HepG2 (cell line): ENCODE measurements around the gene EPHX1. TPM values are rescaled to one million over a fixed set of nuclear protein-coding genes. Genes with fewer than 3 reads are reported as not detected.

Source experiments
- ATAC-seq: fragments of 200-7000 bp; cut with Tn5 transposase; 3 replicates; pipeline ENCODE4 v1.9.1; 2020; ENCODE audit warnings: mild to moderate bottlenecking, moderate library complexity
- BruUV-seq: library from RNA; stranded (reverse); fragments of 400-500 nt; replicated peaks from 2 replicates; lab custom pipeline; 2021; lab: Mats Ljungman, UMichigan
- CTCF ChIA-PET: fragments of 300-600 bp; formaldehyde crosslinking; extraction: SDS; loops from one replicate; lab custom pipeline; 2021; ENCODE audit warnings: low total read pairs, inconsistent platforms, low intra/inter-chr PET ratio; lab: Yijun Ruan, JAX
- POLR2A ChIA-PET: fragments of 350-600 bp; sonication (Branson Sonifier 250); formaldehyde crosslinking; loops from one replicate; lab custom pipeline; 2020; ENCODE audit warnings: antibody characterized with exemption, inconsistent platforms; lab: Yijun Ruan, JAX
- DNase-seq: peaks from one replicate; pipeline ENCODE4 v3.0.0-alpha.2; 2015; ENCODE audit warnings: low spot score
- FAIRE-seq: peaks from 3 replicates; lab custom pipeline; 2011; peaks lifted over from hg19 to GRCh38; lab: Jason Lieb, UNC
- H2AFZ ChIP-seq: one replicate; pipeline ENCODE4 v1.6.1; 2011; ENCODE audit warnings: low read length, inconsistent platforms
- H3K27ac ChIP-seq: fragments of 300-600 bp; 3 replicates; pipeline ENCODE4 v1.8.0; 2011; ENCODE audit warnings: mixed run types, mild to moderate bottlenecking, mixed read lengths, low read length, inconsistent platforms; ENCODE audit not compliant: insufficient read depth; ENCODE audit errors: extremely low read length
- H3K27me3 ChIP-seq, 2 experiments: fragments of 200-600 bp in 1 of 2; 2 replicates in 1 of 2; 3 replicates in 1 of 2; pipeline versions ENCODE4 v1.6.0 to v1.8.0; 2011; ENCODE audit warnings: low read length in 2 of 2, mild to moderate bottlenecking in 2 of 2, moderate library complexity in 2 of 2, inconsistent platforms in 1 of 2; ENCODE audit not compliant: insufficient read depth in 2 of 2, control insufficient read depth in 1 of 2
- H3K36me3 ChIP-seq, 2 experiments: fragments of 200-600 bp in 1 of 2; replicated peaks in 1 of 2; 2 replicates in 1 of 2; 3 replicates in 1 of 2; pipeline versions ENCODE4 v1.5.1 to v1.8.0; 2011; ENCODE audit warnings: low read length in 2 of 2, inconsistent platforms in 1 of 2; ENCODE audit not compliant: insufficient read depth in 2 of 2, control insufficient read depth in 1 of 2
- H3K4me1 ChIP-seq: 2 replicates; pipeline ENCODE4 v1.5.1; 2012; ENCODE audit warnings: low read length, inconsistent platforms; ENCODE audit not compliant: insufficient read depth
- H3K4me2 ChIP-seq: 2 replicates; pipeline ENCODE4 v1.6.0; 2011; ENCODE audit warnings: low read depth, low read length, inconsistent platforms
- H3K4me3 ChIP-seq, 3 experiments: fragments of 200-600 bp in 1 of 3; sonication (generic), shearing (Covaris generic) in 1 of 3; replicated peaks in 1 of 3; 2 replicates each; pipeline ENCODE4 v1.5.1; 2011 to 2016; ENCODE audit warnings: low read length in 3 of 3, inconsistent platforms in 2 of 3, low read depth in 2 of 3, mild to moderate bottlenecking in 2 of 3, control low read depth in 1 of 3, mixed read lengths in 1 of 3; ENCODE audit not compliant: insufficient read depth in 1 of 3
- H3K79me2 ChIP-seq: one replicate; pipeline ENCODE4 v1.6.1; 2011; ENCODE audit warnings: low read length, inconsistent platforms; ENCODE audit not compliant: insufficient read depth
- H3K9ac ChIP-seq: 2 replicates; pipeline ENCODE4 v1.6.0; 2011; ENCODE audit warnings: mild to moderate bottlenecking, low read depth, low read length, inconsistent platforms; ENCODE audit not compliant: insufficient read depth
- H3K9me3 ChIP-seq: 2 replicates; pipeline ENCODE4 v1.5.1; 2012; ENCODE audit warnings: mild to moderate bottlenecking, low read length
- H4K20me1 ChIP-seq: 2 replicates; pipeline ENCODE4 v1.6.0; 2011; ENCODE audit warnings: inconsistent platforms, mild to moderate bottlenecking, low read length, moderate library complexity; ENCODE audit not compliant: insufficient read depth
- ZKSCAN8 ChIP-seq: IDR thresholded peaks from 2 replicates; pipeline ENCODE4 v1.6.1; 2016; ENCODE audit warnings: borderline replicate concordance, missing genetic modification reagents, missing compliant biosample characterization
- WGBS: methylation state at CpG from one replicate; pipeline ENCODE4 v1.1.6; 2017; ENCODE audit warnings: low lambda C conversion rate; 5-methylcytosine and 5-hydroxymethylcytosine counted together
- in situ Hi-C: cut with HindIII; loops from 2 replicates; pipeline ENCODE4 v1.10.0; 2017; ENCODE audit warnings: low pct_unique_long_range_greater_than_20kb; ENCODE audit not compliant: extremely low pct_ligation_motif_present
- intact Hi-C: fragments of 100-400 bp; cut with micrococcal nuclease; formaldehyde crosslinking; loops from one replicate; pipeline ENCODE4 v1.10.0; 2022; ENCODE audit not compliant: unreplicated experiment
- polyA plus RNA-seq, 8 experiments: library from polyadenylated mRNA; depleted of rRNA in 3 of 8; stranded (reverse) in 7 of 8; unstranded in 1 of 8; fragments of >200 nt; fragmentation: Illumina TruSeq in 4 of 8; extraction: Trizol in 4 of 8; gene quantifications; 2 replicates each; pipeline versions ENCODE4 v1.2.1 to v1.2.3, GENCODE V29; 2011 to 2016; ENCODE audit warnings: low read depth in 4 of 8, missing spikeins in 1 of 8, mixed read lengths in 1 of 8; ENCODE audit not compliant: insufficient read depth in 1 of 8
- total RNA-seq, 5 experiments: library from RNA; depleted of rRNA; stranded (reverse); fragments of >200 nt; fragmentation: Illumina TruSeq; extraction: Trizol; gene quantifications; 2 replicates each; pipeline ENCODE4 v1.2.3, GENCODE V29; 2016; ENCODE audit warnings: low read depth in 1 of 5
- TF ChIP-seq, protein P1 (sequence below), 2 experiments: fragments of 450-650 bp in 1 of 2; sonication (generic) in 1 of 2; formaldehyde crosslinking in 1 of 2; IDR thresholded peaks; 2 replicates each; pipeline versions ENCODE4 v1.6.1 to v1.8.0; 2016 to 2022; ENCODE audit warnings: antibody characterized with exemption in 1 of 2, mild to moderate bottlenecking in 1 of 2, missing genetic modification reagents in 1 of 2

Gene EPHX1
- total and polyA plus RNA-seq, 2 of the 13 experiments (the other 11 are each of a cell fraction or from before 2014, with no cell fraction given), result 27.7 to 36.5 TPM

DNA sequence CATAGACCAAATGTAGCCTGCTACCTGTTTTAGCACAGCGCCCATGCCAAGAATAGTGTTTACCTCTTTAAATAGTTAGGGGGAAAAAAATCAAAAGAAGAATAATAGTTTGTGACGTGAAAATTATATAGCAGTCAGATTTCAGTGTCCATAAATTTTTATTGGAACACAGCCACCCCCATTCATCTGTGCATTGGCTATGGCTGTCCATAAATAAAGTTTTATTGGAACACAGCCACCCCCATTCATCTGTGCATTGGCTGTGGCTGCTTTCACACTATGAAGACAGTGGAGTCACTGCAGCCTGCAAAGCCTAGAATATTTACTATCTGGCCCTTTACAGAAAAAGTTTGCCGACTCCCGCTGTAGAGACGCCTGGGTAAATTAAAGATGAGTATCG, 20.9 kb downstream of the EPHX1 start:
- in situ Hi-C loops (no loop called here), intact Hi-C loops (no loop called here)
- no peak for DNase-seq
- H4K20me1 ChIP-seq, result no peaks in the 10 kb centered on the region
- H3K79me2 ChIP-seq, result peaks cover 14% of the 10 kb centered on the region
- no peak for FAIRE-seq
- H2AFZ ChIP-seq, result no peak overlapping the region
- H3K9ac ChIP-seq, result no peak overlapping the region
- H3K4me1 ChIP-seq, result peaks cover 20% of the 10 kb centered on the region
- 97% methylated on average over 6 of the region's 6 CpGs for WGBS
- TF ChIP-seq, protein P1, sequence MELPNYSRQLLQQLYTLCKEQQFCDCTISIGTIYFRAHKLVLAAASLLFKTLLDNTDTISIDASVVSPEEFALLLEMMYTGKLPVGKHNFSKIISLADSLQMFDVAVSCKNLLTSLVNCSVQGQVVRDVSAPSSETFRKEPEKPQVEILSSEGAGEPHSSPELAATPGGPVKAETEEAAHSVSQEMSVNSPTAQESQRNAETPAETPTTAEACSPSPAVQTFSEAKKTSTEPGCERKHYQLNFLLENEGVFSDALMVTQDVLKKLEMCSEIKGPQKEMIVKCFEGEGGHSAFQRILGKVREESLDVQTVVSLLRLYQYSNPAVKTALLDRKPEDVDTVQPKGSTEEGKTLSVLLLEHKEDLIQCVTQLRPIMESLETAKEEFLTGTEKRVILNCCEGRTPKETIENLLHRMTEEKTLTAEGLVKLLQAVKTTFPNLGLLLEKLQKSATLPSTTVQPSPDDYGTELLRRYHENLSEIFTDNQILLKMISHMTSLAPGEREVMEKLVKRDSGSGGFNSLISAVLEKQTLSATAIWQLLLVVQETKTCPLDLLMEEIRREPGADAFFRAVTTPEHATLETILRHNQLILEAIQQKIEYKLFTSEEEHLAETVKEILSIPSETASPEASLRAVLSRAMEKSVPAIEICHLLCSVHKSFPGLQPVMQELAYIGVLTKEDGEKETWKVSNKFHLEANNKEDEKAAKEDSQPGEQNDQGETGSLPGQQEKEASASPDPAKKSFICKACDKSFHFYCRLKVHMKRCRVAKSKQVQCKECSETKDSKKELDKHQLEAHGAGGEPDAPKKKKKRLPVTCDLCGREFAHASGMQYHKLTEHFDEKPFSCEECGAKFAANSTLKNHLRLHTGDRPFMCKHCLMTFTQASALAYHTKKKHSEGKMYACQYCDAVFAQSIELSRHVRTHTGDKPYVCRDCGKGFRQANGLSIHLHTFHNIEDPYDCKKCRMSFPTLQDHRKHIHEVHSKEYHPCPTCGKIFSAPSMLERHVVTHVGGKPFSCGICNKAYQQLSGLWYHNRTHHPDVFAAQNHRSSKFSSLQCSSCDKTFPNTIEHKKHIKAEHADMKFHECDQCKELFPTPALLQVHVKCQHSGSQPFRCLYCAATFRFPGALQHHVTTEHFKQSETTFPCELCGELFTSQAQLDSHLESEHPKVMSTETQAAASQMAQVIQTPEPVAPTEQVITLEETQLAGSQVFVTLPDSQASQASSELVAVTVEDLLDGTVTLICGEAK (IDR thresholded peaks at IDR 0.05), result 0 out of 2 replicates have a peak, but pooled peaks have one; percentile 6
- TF ChIP-seq, protein P1 (CRISPR knock-in tag; IDR thresholded peaks at IDR 0.05), result peak; percentile 60; the same call in 1 of the 2 replicates
- TF ChIP-seq ZKSCAN8 (CRISPR knock-in tag), result no peak
- no TSS peak for BruUV-seq
- peaks cover 11 to 40% of the 10 kb centered on the region in 2 experiments for H3K36me3 ChIP-seq
- no peaks in the 10 kb centered on the region for H3K9me3 ChIP-seq
- H3K4me2 ChIP-seq, result no peak overlapping the region
- ChIA-PET CTCF (no interaction called here), POLR2A (no interaction called here)
- H3K4me3 ChIP-seq, result no peak overlapping the region
- ATAC-seq, result no peak
- no peak overlapping the region for H3K27ac ChIP-seq
- no peaks in the 10 kb centered on the region for H3K27me3 ChIP-seq
